Measurements from ENCODE around the gene RABL6.

RABL6 gene

DNA sequence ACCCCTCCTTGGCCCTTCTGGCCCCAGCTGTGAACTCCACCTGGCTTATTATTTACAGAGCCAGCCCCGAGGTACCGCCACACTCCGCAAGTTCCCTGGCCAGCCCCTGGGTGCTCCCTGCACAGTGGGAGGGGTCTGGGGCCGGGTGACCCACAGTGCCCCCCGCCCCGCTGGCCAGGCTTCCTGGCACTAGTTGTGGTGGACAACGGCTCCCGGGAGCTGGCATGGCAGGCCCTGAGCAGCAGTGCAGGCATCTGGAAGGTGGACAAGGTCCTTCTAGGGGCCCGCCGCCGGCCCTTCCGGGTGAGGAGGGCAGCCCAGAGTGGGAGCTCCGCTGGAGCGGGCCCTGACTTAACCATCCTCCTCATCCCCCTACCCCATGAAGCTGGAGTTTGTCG, 48.3 kb downstream of the RABL6 start:
- DNase-seq, result no peak
- H3K27me3 ChIP-seq, result no peaks in the 10 kb centered on the region
- H3K4me3 ChIP-seq (ENCODE audit: low read depth, low read length), result no peak overlapping the region
- peaks cover 25% of the 10 kb centered on the region for H3K36me3 ChIP-seq
- no peaks in the 10 kb centered on the region for H3K9me3 ChIP-seq
- TF ChIP-seq, protein P1, sequence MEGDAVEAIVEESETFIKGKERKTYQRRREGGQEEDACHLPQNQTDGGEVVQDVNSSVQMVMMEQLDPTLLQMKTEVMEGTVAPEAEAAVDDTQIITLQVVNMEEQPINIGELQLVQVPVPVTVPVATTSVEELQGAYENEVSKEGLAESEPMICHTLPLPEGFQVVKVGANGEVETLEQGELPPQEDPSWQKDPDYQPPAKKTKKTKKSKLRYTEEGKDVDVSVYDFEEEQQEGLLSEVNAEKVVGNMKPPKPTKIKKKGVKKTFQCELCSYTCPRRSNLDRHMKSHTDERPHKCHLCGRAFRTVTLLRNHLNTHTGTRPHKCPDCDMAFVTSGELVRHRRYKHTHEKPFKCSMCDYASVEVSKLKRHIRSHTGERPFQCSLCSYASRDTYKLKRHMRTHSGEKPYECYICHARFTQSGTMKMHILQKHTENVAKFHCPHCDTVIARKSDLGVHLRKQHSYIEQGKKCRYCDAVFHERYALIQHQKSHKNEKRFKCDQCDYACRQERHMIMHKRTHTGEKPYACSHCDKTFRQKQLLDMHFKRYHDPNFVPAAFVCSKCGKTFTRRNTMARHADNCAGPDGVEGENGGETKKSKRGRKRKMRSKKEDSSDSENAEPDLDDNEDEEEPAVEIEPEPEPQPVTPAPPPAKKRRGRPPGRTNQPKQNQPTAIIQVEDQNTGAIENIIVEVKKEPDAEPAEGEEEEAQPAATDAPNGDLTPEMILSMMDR (IDR thresholded peaks at IDR 0.05; ENCODE audit: low read depth, low read length), result no peak
- H3K4me1 ChIP-seq, result peaks cover 24% of the 10 kb centered on the region

DNA sequence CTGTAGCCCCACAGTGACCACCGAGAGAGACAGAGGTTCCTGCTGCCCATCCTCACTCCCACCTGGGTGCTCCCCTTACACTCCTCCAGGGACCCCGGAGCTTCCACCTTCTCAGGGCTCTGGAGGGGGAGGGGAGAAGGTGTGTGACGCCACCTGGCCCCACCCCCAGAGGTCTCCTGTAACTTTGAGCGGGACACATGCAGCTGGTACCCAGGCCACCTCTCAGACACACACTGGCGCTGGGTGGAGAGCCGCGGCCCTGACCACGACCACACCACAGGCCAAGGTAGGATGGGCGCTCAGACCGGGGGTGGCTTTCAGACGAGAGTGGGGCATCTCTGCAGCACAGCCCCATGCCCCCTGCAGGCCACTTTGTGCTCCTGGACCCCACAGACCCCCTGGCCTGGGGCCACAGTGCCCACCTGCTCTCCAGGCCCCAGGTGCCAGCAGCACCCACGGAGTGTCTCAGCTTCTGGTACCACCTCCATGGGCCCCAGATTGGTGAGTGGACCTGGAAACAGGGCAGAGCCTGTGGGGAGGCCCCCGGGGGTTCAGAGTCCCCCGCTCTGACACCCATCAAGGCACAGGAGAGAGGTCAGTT, 48.9 kb downstream of the RABL6 start:
- TF ChIP-seq, protein P1 (IDR thresholded peaks at IDR 0.05; ENCODE audit: low read depth, low read length), result no peak; the same call in 1 of the 2 replicates
- peaks cover 25% of the 10 kb centered on the region for H3K36me3 ChIP-seq
- H3K27me3 ChIP-seq, result no peaks in the 10 kb centered on the region
- H3K4me3 ChIP-seq (ENCODE audit: low read depth, low read length), result no peak overlapping the region
- DNase-seq, result peak; percentile 13
- no peaks in the 10 kb centered on the region for H3K9me3 ChIP-seq
- H3K4me1 ChIP-seq, result peaks cover 24% of the 10 kb centered on the region

DNA sequence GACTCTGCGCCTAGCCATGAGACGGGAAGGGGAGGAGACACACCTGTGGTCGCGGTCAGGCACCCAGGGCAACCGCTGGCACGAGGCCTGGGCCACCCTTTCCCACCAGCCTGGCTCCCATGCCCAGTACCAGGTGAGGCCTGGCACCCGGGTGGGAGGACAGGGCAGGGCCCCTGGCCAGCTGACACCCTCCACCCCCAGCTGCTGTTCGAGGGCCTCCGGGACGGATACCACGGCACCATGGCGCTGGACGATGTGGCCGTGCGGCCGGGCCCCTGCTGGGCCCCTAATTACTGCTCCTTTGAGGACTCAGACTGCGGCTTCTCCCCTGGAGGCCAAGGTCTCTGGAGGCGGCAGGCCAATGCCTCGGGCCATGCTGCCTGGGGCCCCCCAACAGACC, 49.4 kb downstream of the RABL6 start:
- Histone ChIP-seq H3K9me3 (no peaks in the 10 kb centered on the region), H3K27me3 (no peaks in the 10 kb centered on the region), H3K36me3 (peaks cover 30% of the 10 kb centered on the region), H3K4me1 (peaks cover 24% of the 10 kb centered on the region), H3K4me3 (ENCODE audit: low read depth, low read length) (no peak overlapping the region)
- peak; percentile 18 for DNase-seq
- TF ChIP-seq, protein P1 (IDR thresholded peaks at IDR 0.05; ENCODE audit: low read depth, low read length), result no peak

DNA sequence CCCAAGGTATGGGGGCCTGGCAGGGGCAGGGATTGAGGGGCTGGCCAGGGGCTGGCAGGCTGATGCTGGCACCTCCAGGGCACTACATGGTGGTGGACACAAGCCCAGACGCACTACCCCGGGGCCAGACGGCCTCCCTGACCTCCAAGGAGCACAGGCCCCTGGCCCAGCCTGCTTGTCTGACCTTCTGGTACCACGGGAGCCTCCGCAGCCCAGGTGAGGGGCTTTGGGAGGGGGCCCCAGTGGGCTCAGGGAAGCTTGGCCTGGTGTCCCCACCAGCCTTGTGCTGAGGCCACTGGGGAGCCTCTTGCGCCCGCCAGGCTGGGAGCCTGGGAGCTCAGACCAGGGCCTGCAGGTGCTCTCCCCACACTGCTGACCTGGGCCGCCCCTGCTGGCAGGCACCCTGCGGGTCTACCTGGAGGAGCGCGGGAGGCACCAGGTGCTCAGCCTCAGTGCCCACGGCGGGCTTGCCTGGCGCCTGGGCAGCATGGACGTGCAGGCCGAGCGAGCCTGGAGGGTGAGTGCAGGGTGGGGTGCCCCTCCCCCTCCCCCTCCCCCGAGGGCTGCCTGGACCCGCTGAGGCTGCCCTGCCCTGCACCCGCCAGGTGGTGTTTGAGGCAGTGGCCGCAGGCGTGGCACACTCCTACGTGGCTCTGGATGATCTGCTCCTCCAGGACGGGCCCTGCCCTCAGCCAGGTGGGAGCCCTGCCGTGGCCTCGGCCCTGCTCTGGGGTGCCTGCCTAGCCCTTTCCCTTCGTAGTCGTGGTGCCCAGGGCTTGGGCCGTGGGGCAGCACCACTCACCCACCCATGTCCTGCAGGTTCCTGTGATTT, 50.0 kb downstream of the RABL6 start:
- Histone ChIP-seq H3K9me3 (no peaks in the 10 kb centered on the region), H3K4me3 (ENCODE audit: low read depth, low read length) (no peak overlapping the region), H3K27me3 (no peaks in the 10 kb centered on the region), H3K36me3 (peaks cover 37% of the 10 kb centered on the region), H3K4me1 (peaks cover 24% of the 10 kb centered on the region)
- TF ChIP-seq, protein P1 (IDR thresholded peaks at IDR 0.05; ENCODE audit: low read depth, low read length), result no peak
- DNase-seq, result peak; percentile 14

DNA sequence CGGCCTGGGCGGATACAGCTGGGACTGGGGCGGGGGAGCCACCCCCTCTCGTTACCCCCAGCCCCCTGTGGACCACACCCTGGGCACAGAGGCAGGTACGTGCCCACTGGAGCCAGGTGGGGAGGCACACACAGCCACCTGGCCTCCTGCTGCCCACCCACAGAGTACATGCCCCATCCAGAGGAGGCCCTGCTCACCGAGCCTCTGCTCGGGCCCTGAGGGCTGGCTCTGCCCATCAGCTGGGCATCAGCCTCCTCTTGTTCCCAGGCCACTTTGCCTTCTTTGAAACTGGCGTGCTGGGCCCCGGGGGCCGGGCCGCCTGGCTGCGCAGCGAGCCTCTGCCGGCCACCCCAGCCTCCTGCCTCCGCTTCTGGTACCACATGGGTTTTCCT, 50.7 kb downstream of the RABL6 start:
- H3K27me3 ChIP-seq, result no peaks in the 10 kb centered on the region
- TF ChIP-seq, protein P1 (IDR thresholded peaks at IDR 0.05; ENCODE audit: low read depth, low read length), result no peak

More for the DNA sequence above, 50.7 kb downstream of the RABL6 start:
- Histone ChIP-seq H3K4me1 (peaks cover 24% of the 10 kb centered on the region), H3K9me3 (no peaks in the 10 kb centered on the region), H3K4me3 (ENCODE audit: low read depth, low read length) (no peak overlapping the region), H3K36me3 (peaks cover 43% of the 10 kb centered on the region)
- peak; percentile 11 for DNase-seq

All from BE2C (cell line).